Stimulated activated CD4-positive, alpha-beta T cell treated with anti-CD3 and anti-CD28 coated beads, Interleukin-1b, Interleukin-23, amount 100 ng/mL, for 48 hours (primary cell): Measurements from ENCODE around the gene AKAP9.
"Not testable (repeated sequence)": the region's sequence is repeated elsewhere in the genome, so short reads cannot be mapped to it uniquely, and the experiment has no call there.

Experiments
- DNase-seq: peaks from one replicate; pipeline ENCODE4 v3.0.0-alpha.2; 2020

AKAP9 gene

GRCh38 chr7:91946549-91946948 is 5.9 kb downstream of the AKAP9 start:
- no peak for DNase-seq

GRCh38 chr7:91947948-91948347 is 7.3 kb downstream of the AKAP9 start:
- no peak for DNase-seq

GRCh38 chr7:91949221-91950009 is 8.8 kb downstream of the AKAP9 start:
- DNase-seq: no peak

GRCh38 chr7:91953618-91954017 is 13.0 kb downstream of the AKAP9 start:
- DNase-seq: no peak

- not testable (repeated sequence) for DNase-seq
Observed at GRCh38 chr7:91956464-91956863, 15.8 kb downstream of the AKAP9 start.

GRCh38 chr7:91957232-91957631 is 16.6 kb downstream of the AKAP9 start:
- DNase-seq: no peak

GRCh38 chr7:91957823-91958222 is 17.2 kb downstream of the AKAP9 start:
- DNase-seq: no peak

GRCh38 chr7:91959023-91959422 is 18.4 kb downstream of the AKAP9 start:
- DNase-seq: no peak

- no peak for DNase-seq
Observed at GRCh38 chr7:91961816-91962215, 21.2 kb downstream of the AKAP9 start.

- DNase-seq: no peak
Observed at GRCh38 chr7:91962419-91962818, 21.8 kb downstream of the AKAP9 start.

GRCh38 chr7:91967513-91967912 is 26.9 kb downstream of the AKAP9 start:
- not testable (repeated sequence) for DNase-seq

GRCh38 chr7:91973639-91974038 is 33.0 kb downstream of the AKAP9 start:
- no peak for DNase-seq

- no peak for DNase-seq
Observed at GRCh38 chr7:91974066-91974465, 33.4 kb downstream of the AKAP9 start.

GRCh38 chr7:91976743-91977142 is 36.1 kb downstream of the AKAP9 start:
- no peak for DNase-seq

- DNase-seq: no peak
Observed at GRCh38 chr7:91979590-91979989, 38.9 kb downstream of the AKAP9 start.

- not testable (repeated sequence) for DNase-seq
Observed at GRCh38 chr7:91982352-91982751, 41.7 kb downstream of the AKAP9 start.

- no peak for DNase-seq
Observed at GRCh38 chr7:91988213-91988612, 47.6 kb downstream of the AKAP9 start.

GRCh38 chr7:91993976-91994375 is 53.3 kb downstream of the AKAP9 start:
- no peak for DNase-seq

- DNase-seq: no peak
Observed at GRCh38 chr7:91995391-91996105, 54.9 kb downstream of the AKAP9 start.

- no peak for DNase-seq
Observed at GRCh38 chr7:91999631-92000565, 59.2 kb downstream of the AKAP9 start.

GRCh38 chr7:92002720-92003119 is 62.1 kb downstream of the AKAP9 start:
- no peak for DNase-seq

GRCh38 chr7:92006046-92006445 is 65.4 kb downstream of the AKAP9 start:
- DNase-seq: no peak

GRCh38 chr7:92010215-92010614 is 69.6 kb downstream of the AKAP9 start:
- DNase-seq: no peak
